Psoas muscle (tissue), 8 donors: ENCODE results near the gene OXTR. TPM values are rescaled to one million over a fixed set of nuclear protein-coding genes. Genes with fewer than 3 reads are reported as not detected.

Experiments
- ATAC-seq, 4 donors: fragments of 200-7000 bp; cut with Tn5 transposase; one replicate each; pipeline ENCODE4 v1.9.1; 2020; ENCODE audit warnings: moderate library complexity in 3 of 4, mild to moderate bottlenecking in 2 of 4
- DNase-seq, 2 donors: peaks; one replicate each; pipeline ENCODE4 v3.0.0-alpha.2; 2020
- H3K27ac ChIP-seq: fragments of 200-600 bp; one replicate; pipeline ENCODE4 v1.8.0; 2022
- H3K27me3 ChIP-seq, 3 donors: fragments of 200-600 bp in 1 of 3; one replicate each; pipeline versions ENCODE4 v1.6.1 to v1.8.0; 2013 to 2022; ENCODE audit warnings: low read length in 2 of 3, mild to moderate bottlenecking in 2 of 3, moderate library complexity in 1 of 3; ENCODE audit not compliant: insufficient read depth in 3 of 3
- H3K36me3 ChIP-seq, 2 donors: fragments of 200-600 bp in 1 of 2; one replicate each; pipeline versions ENCODE4 v1.6.1 to v1.8.0; 2013 to 2022; ENCODE audit warnings: low read depth in 1 of 2, mild to moderate bottlenecking in 1 of 2, moderate library complexity in 1 of 2; ENCODE audit not compliant: insufficient read depth in 1 of 2
- H3K4me1 ChIP-seq: fragments of 200-600 bp; one replicate; pipeline ENCODE4 v1.8.0; 2022
- H3K4me3 ChIP-seq: fragments of 200-600 bp; one replicate; pipeline ENCODE4 v1.8.0; 2022; ENCODE audit warnings: mild to moderate bottlenecking
- H3K9me3 ChIP-seq: fragments of 200-600 bp; one replicate; pipeline ENCODE4 v1.8.0; 2022
- CTCF ChIP-seq: fragments of 200-600 bp; IDR thresholded peaks from one replicate; pipeline ENCODE4 v1.8.0; 2022; ENCODE audit warnings: antibody characterized with exemption
- WGBS, 3 donors: extraction: QIAGEN DNeasy Blood & Tissue Kit; methylation state at CpG; one replicate each; pipeline versions ENCODE4 v1.1.6 to v1.1.7; 2013; 5-methylcytosine and 5-hydroxymethylcytosine counted together
- intact Hi-C, 2 donors: fragments of 100-400 bp; cut with DNase I; formaldehyde crosslinking; loops; one replicate each; pipeline versions ENCODE4 v1.11.0 to v1.14.2; 2022
- polyA plus RNA-seq, 3 donors: library from polyadenylated mRNA; stranded (reverse); fragments of 200-250 nt; gene quantifications; one replicate each; pipeline ENCODE4 v1.2.3, GENCODE V29; 2013
- total RNA-seq, 4 donors: library from RNA; stranded (reverse); fragmentation: NEBNext Ultra II Directional in 2 of 4; extraction: Animal tissue kit (Norgen Biotek cat#: 25700) in 2 of 4; gene quantifications; one replicate each; pipeline versions ENCODE4 v1.2.1 to v1.2.4, GENCODE V29; 2021 to 2023
- donor health status: healthy with polysubstance abuse.
- donor health status: DM: no; HTN: no; CAD: no; lungs with moderate emphysema.
- donor health status: Bipolar disorder and iron deficiency.
- donor health status: healthy.
- donor health status: DM: yes; HTN: yes; CAD: no.
- donor health status: DM: no; HTN: no; CAD: no.
- donor health status: DM: no; HTN: no; CAD: no.
- donor health status: DM: yes; HTN: yes; CAD: no.

Gene OXTR
- total and polyA plus RNA-seq, 7 donors = 0.09 to 0.38 (median 0.12) TPM; not detected in 2

- H3K27me3 ChIP-seq = no peaks in the 10 kb centered on the region
- intact Hi-C loops = no loop called here
- WGBS, 3 donors = 73 to 81% (median 75%) methylated on average over 7 of the region's 7 CpGs
- DNase-seq (no peak), ATAC-seq (no peak)
- TF ChIP-seq CTCF = no peak
- H3K4me1 ChIP-seq = no peaks in the 10 kb centered on the region
- H3K27ac ChIP-seq = no peak overlapping the region
- H3K36me3 ChIP-seq = no peaks in the 10 kb centered on the region
- peaks cover 12% of the 10 kb centered on the region for H3K9me3 ChIP-seq
- no peak overlapping the region for H3K4me3 ChIP-seq
These were observed 23.8 kb upstream of the OXTR start for GRCh38 chr3:8793242-8793641.

GRCh38 chr3:8790529-8790928 is 21.1 kb upstream of the OXTR start:
- ATAC-seq (no peak), DNase-seq (no peak)
- Histone ChIP-seq H3K4me1 (no peaks in the 10 kb centered on the region), H3K27ac (no peak overlapping the region), H3K36me3 (no peaks in the 10 kb centered on the region), H3K9me3 (peaks cover 12% of the 10 kb centered on the region), H3K4me3 (no peak overlapping the region), H3K27me3 (no peaks in the 10 kb centered on the region)
- TF ChIP-seq CTCF = no peak
- intact Hi-C loops = no loop called here
- 79 to 94% (median 89%) methylated on average over 2 of the region's 2 CpGs for WGBS, 3 donors

- Histone ChIP-seq H3K27ac (no peak overlapping the region), H3K9me3 (peaks cover 12% of the 10 kb centered on the region), H3K4me3 (no peak overlapping the region), H3K27me3 (no peaks in the 10 kb centered on the region), H3K36me3 (no peaks in the 10 kb centered on the region), H3K4me1 (no peaks in the 10 kb centered on the region)
- ATAC-seq = no peak
- no peak for TF ChIP-seq CTCF
- intact Hi-C loops = no loop called here
- 67 to 85% (median 84%) methylated on average over 3 of the region's 3 CpGs for WGBS, 3 donors
- DNase-seq = no peak
These were observed 15.4 kb upstream of the OXTR start for GRCh38 chr3:8784676-8785435.

GRCh38 chr3:8780279-8780678 is 10.9 kb upstream of the OXTR start:
- H3K4me3 ChIP-seq = no peak overlapping the region
- no peak for ATAC-seq
- no peak for TF ChIP-seq CTCF
- no peaks in the 10 kb centered on the region for H3K4me1 ChIP-seq
- no peaks in the 10 kb centered on the region for H3K9me3 ChIP-seq
- no peak overlapping the region for H3K27ac ChIP-seq
- no peak for DNase-seq
- H3K36me3 ChIP-seq = no peaks in the 10 kb centered on the region
- H3K27me3 ChIP-seq = peaks cover 0 to 6% (median 0%) of the 10 kb centered on the region in 3 donors
- intact Hi-C loops = no loop called here

- intact Hi-C loops = no loop called here
- Histone ChIP-seq H3K4me3 (no peak overlapping the region), H3K36me3 (no peaks in the 10 kb centered on the region), H3K9me3 (no peaks in the 10 kb centered on the region), H3K27me3 (peaks cover 0 to 6% (median 0%) of the 10 kb centered on the region in 3 donors), H3K27ac (no peak overlapping the region), H3K4me1 (no peaks in the 10 kb centered on the region)
- DNase-seq = no peak
- WGBS, 3 donors = 87 to 94% (median 90%) methylated on average over 5 of the region's 5 CpGs
- TF ChIP-seq CTCF = no peak
- ATAC-seq = no peak
These were observed 9.1 kb upstream of the OXTR start for GRCh38 chr3:8778475-8778874.
